ENCODE measurements around the gene HAPSTR1. TPM values are rescaled to one million over a fixed set of nuclear protein-coding genes. Genes with fewer than 3 reads are reported as not detected.
A peak's percentile ranks its signal among the peaks of the same experiment; 100 is the strongest.

The HAPSTR1 gene
- total and polyA plus RNA-seq, 2 of the 13 experiments (the other 11 are each of a cell fraction or from before 2014, with no cell fraction given), result 25.2 to 83.2 TPM

DNA sequence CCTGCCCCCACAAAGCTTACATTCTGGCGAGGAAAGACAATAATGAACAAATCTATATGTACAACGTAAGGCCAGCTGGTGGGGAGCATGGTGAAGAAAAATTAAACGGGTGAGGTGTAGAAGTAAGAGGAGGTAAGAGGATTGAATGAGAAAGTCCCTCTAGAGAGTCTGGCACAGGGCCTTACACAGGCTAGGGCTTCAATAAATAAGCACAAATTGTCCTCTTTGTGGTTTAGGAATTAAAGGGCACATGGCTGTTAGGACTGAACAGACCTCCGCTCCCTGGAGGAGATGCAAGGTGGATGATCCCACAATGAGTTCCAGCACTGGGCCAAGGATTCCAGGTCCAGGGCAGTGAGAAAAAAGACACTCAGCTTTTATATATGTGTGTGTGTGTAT is 43.1 kb upstream of the HAPSTR1 start (continued):
- TF ChIP-seq ZNF652 (CRISPR knock-in tag; IDR thresholded peaks at IDR 0.05; ENCODE audit: borderline replicate concordance, low read depth) (no peak), KLF13 (CRISPR knock-in tag; IDR thresholded peaks at IDR 0.05) (no peak), NCOA5 (CRISPR knock-in tag; IDR thresholded peaks at IDR 0.05) (no peak), SP4 (CRISPR knock-in tag; IDR thresholded peaks at IDR 0.05) (no peak), ZNF678 (CRISPR knock-in tag; IDR thresholded peaks at IDR 0.05) (no peak), KLF16 (CRISPR knock-in tag; IDR thresholded peaks at IDR 0.05) (0 out of 4 replicates have a peak, but pooled peaks of 1 of the 2 experiments have one; percentile 3), POLR2G (IDR thresholded peaks at IDR 0.05; ENCODE audit: low read depth, low read length) (no peak), ZNF672 (CRISPR knock-in tag; IDR thresholded peaks at IDR 0.05) (no peak), SP140L (CRISPR knock-in tag; IDR thresholded peaks at IDR 0.05; ENCODE audit: borderline replicate concordance) (no peak), PBX3 (CRISPR knock-in tag; IDR thresholded peaks at IDR 0.05; ENCODE audit: borderline replicate concordance) (no peak), ISX (CRISPR knock-in tag; conservative IDR thresholded peaks at IDR 0.05) (no peak), ZNF143 (CRISPR knock-in tag; IDR thresholded peaks at IDR 0.05) (no peak), NR2F2 (IDR thresholded peaks at IDR 0.05; ENCODE audit: borderline replicate concordance, low read depth) (no peak), GPN1 (CRISPR knock-in tag; IDR thresholded peaks at IDR 0.05; ENCODE audit: borderline replicate concordance) (no peak), MED13 (CRISPR knock-in tag; IDR thresholded peaks at IDR 0.05) (no peak), JUN (CRISPR knock-in tag; IDR thresholded peaks at IDR 0.05) (no peak; the same call in 1 of the 2 replicates), ETV6 (CRISPR knock-in tag; conservative IDR thresholded peaks at IDR 0.05) (no peak), ARID2 (CRISPR knock-in tag; IDR thresholded peaks at IDR 0.05; ENCODE audit: borderline replicate concordance) (no peak)
- TF ChIP-seq, protein P1, sequence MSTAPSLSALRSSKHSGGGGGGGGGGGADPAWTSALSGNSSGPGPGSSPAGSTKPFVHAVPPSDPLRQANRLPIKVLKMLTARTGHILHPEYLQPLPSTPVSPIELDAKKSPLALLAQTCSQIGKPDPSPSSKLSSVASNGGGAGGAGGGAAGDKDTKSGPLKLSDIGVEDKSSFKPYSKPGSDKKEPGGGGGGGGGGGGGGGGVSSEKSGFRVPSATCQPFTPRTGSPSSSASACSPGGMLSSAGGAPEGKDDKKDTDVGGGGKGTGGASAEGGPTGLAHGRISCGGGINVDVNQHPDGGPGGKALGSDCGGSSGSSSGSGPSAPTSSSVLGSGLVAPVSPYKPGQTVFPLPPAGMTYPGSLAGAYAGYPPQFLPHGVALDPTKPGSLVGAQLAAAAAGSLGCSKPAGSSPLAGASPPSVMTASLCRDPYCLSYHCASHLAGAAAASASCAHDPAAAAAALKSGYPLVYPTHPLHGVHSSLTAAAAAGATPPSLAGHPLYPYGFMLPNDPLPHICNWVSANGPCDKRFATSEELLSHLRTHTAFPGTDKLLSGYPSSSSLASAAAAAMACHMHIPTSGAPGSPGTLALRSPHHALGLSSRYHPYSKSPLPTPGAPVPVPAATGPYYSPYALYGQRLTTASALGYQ (CRISPR knock-in tag; IDR thresholded peaks at IDR 0.05), result no peak
- TF ChIP-seq, protein P2, sequence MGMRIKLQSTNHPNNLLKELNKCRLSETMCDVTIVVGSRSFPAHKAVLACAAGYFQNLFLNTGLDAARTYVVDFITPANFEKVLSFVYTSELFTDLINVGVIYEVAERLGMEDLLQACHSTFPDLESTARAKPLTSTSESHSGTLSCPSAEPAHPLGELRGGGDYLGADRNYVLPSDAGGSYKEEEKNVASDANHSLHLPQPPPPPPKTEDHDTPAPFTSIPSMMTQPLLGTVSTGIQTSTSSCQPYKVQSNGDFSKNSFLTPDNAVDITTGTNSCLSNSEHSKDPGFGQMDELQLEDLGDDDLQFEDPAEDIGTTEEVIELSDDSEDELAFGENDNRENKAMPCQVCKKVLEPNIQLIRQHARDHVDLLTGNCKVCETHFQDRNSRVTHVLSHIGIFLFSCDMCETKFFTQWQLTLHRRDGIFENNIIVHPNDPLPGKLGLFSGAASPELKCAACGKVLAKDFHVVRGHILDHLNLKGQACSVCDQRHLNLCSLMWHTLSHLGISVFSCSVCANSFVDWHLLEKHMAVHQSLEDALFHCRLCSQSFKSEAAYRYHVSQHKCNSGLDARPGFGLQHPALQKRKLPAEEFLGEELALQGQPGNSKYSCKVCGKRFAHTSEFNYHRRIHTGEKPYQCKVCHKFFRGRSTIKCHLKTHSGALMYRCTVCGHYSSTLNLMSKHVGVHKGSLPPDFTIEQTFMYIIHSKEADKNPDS (CRISPR knock-in tag; IDR thresholded peaks at IDR 0.05), result no peak
